Left lung (tissue), 10 donors: ENCODE results near the gene GSTM2. TPM values are rescaled to one million over a fixed set of nuclear protein-coding genes. Genes with fewer than 3 reads are reported as not detected.
A peak's percentile ranks its signal among the peaks of the same experiment; 100 is the strongest.

ENCODE experiments used
- ATAC-seq: fragments of 200-7000 bp; cut with Tn5 transposase; one replicate; pipeline ENCODE4 v1.9.1; 2020; ENCODE audit warnings: moderate library complexity
- DNase-seq, 4 donors: peaks; one replicate each; pipeline ENCODE4 v3.0.0-alpha.2; 2013 to 2020
- H3K27ac ChIP-seq, 2 donors: fragments of 200-600 bp; sonication (generic) in 1 of 2; one replicate each; pipeline versions ENCODE4 v1.5.0 to v1.8.0; 2020 to 2021
- H3K27me3 ChIP-seq, 2 donors: fragments of 200-600 bp; sonication (generic) in 1 of 2; one replicate each; pipeline versions ENCODE4 v1.5.0 to v1.8.0; 2020 to 2021
- H3K36me3 ChIP-seq, 2 donors: fragments of 200-600 bp; sonication (generic) in 1 of 2; one replicate each; pipeline versions ENCODE4 v1.5.0 to v1.8.0; 2020 to 2021
- H3K4me1 ChIP-seq, 2 donors: fragments of 200-600 bp; one replicate each; pipeline ENCODE4 v1.8.0; 2021
- H3K4me3 ChIP-seq, 2 donors: fragments of 200-600 bp; sonication (generic) in 1 of 2; one replicate each; pipeline versions ENCODE4 v1.5.0 to v1.8.0; 2020 to 2021; ENCODE audit warnings: mild to moderate bottlenecking in 1 of 2
- H3K9me3 ChIP-seq, 2 donors: fragments of 200-600 bp; sonication (generic) in 1 of 2; one replicate each; pipeline versions ENCODE4 v1.5.0 to v1.8.0; 2020 to 2021
- intact Hi-C, 2 donors: fragments of 100-400 bp; cut with DNase I; formaldehyde crosslinking; loops; one replicate each; pipeline versions ENCODE4 v1.11.2 to v1.14.2; 2022
- polyA plus RNA-seq, 6 donors: library from polyadenylated mRNA; unstranded; fragments of 120-200 nt; gene quantifications; one replicate each; pipeline ENCODE4 v1.2.1, GENCODE V29; 2013; ENCODE audit not compliant: insufficient read length in 6 of 6
- total RNA-seq, 2 donors: library from RNA; stranded (reverse); fragmentation: NEBNext Ultra II Directional; extraction: Animal tissue kit (Norgen Biotek cat#: 25700); gene quantifications; one replicate each; pipeline ENCODE4 v1.2.1, GENCODE V29; 2021
- TF ChIP-seq, protein P1 (sequence below), 2 donors: fragments of 200-600 bp; sonication (generic) in 1 of 2; IDR thresholded peaks; one replicate each; pipeline versions ENCODE4 v1.5.0 to v1.8.0; 2021; ENCODE audit warnings: antibody characterized with exemption in 2 of 2
- donor health status: DM: no; HTN: yes; CAD: no.
- donor health status: DM: no; HTN: no; CAD: no.

Gene GSTM2
- total and polyA plus RNA-seq, 8 donors = 25.4 to 281 (median 225) TPM

DNA sequence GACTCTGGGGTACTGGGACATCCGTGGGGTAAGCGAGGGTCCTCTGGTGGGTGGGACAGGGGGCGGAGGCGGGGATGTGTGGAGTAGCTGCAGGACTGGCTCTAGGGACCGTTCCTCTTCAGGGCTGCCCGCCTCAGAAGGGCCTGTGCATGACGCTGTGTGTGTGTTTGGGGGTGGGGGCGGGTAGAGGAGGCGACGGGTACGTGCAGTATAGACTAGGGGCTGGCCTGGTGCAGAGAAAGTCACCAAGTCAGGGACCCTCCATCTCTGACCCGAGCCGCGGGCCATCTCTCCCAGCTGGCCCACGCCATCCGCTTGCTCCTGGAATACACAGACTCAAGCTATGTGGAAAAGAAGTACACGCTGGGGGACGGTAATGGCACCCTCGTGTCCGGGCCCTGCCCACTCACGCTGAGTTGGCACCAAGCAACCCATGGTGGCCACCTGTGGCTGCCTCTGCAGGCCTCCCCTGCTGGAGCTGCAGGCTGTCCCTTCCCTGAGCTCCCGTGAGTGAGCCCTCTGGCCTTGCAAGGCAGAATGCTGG, 44.5 kb downstream of the GSTM2 start:
- peak overlapping the region; percentile 13 to 21 for H3K4me3 ChIP-seq

DNA sequence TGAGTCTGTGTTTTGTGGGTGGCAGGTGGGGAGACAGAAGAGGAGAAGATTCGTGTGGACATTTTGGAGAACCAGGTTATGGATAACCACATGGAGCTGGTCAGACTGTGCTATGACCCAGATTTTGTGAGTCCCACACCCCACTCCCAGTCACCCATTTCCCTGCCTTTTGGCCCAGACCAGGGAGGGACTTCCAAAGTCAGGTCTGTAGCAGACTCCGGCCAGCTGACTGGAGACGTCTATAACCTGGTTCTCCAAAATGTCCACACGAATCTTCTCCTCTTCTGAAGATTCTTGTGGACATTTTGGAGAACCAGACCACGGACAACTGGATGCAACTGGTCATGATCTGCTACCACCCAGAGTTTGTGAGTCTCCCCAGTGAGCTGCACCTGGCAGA, 45.8 kb downstream of the GSTM2 start:
- H3K4me1 ChIP-seq = no peaks in the 10 kb centered on the region
- peaks cover 0 to 7% of the 10 kb centered on the region in 2 donors for H3K27me3 ChIP-seq
- no peak for DNase-seq
- no peak overlapping the region for H3K4me3 ChIP-seq
- H3K27ac ChIP-seq = no peak overlapping the region
- TF ChIP-seq, protein P1, sequence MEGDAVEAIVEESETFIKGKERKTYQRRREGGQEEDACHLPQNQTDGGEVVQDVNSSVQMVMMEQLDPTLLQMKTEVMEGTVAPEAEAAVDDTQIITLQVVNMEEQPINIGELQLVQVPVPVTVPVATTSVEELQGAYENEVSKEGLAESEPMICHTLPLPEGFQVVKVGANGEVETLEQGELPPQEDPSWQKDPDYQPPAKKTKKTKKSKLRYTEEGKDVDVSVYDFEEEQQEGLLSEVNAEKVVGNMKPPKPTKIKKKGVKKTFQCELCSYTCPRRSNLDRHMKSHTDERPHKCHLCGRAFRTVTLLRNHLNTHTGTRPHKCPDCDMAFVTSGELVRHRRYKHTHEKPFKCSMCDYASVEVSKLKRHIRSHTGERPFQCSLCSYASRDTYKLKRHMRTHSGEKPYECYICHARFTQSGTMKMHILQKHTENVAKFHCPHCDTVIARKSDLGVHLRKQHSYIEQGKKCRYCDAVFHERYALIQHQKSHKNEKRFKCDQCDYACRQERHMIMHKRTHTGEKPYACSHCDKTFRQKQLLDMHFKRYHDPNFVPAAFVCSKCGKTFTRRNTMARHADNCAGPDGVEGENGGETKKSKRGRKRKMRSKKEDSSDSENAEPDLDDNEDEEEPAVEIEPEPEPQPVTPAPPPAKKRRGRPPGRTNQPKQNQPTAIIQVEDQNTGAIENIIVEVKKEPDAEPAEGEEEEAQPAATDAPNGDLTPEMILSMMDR (IDR thresholded peaks at IDR 0.05) = no peak
- intact Hi-C loops = no loop called here
- no peaks in the 10 kb centered on the region for H3K36me3 ChIP-seq
- ATAC-seq = no peak
- peaks cover 0 to 12% of the 10 kb centered on the region in 2 donors for H3K9me3 ChIP-seq

More for the DNA sequence above, 44.5 kb downstream of the GSTM2 start:
- peak in 1 of 4 donors; percentile 47 for DNase-seq
- TF ChIP-seq, protein P1 (IDR thresholded peaks at IDR 0.05) = no peak
- Histone ChIP-seq H3K27ac (no peak overlapping the region), H3K4me1 (no peaks in the 10 kb centered on the region), H3K27me3 (peaks cover 0 to 7% of the 10 kb centered on the region in 2 donors), H3K36me3 (no peaks in the 10 kb centered on the region), H3K9me3 (peaks cover 0 to 18% of the 10 kb centered on the region in 2 donors)
- intact Hi-C loops = no loop called here
- ATAC-seq = peak; percentile 55

- no peak for ATAC-seq
- H3K4me3 ChIP-seq = no peak overlapping the region
- H3K27ac ChIP-seq = no peak overlapping the region
- TF ChIP-seq, protein P1 (IDR thresholded peaks at IDR 0.05) = no peak
- no peaks in the 10 kb centered on the region for H3K4me1 ChIP-seq
- intact Hi-C loops = loop anchor here in 1 of 2 donors (5.0 kb wide), 1 partner anchor 43 kb away; no protein-coding TSS in a partner anchor
- H3K36me3 ChIP-seq = no peaks in the 10 kb centered on the region
- DNase-seq = no peak
- peaks cover 0 to under 1% of the 10 kb centered on the region in 2 donors for H3K9me3 ChIP-seq
- H3K27me3 ChIP-seq = peaks cover 0 to 7% of the 10 kb centered on the region in 2 donors
Measured at GRCh38 chr1:109714661-109715372, 47.0 kb downstream of the GSTM2 start.

GRCh38 chr1:109716121-109716520, 48.3 kb downstream of the GSTM2 start:
- no peak for ATAC-seq
- peak in 1 of 4 donors; percentile 46 for DNase-seq
- Histone ChIP-seq H3K4me3 (no peak overlapping the region), H3K9me3 (no peaks in the 10 kb centered on the region), H3K27me3 (peaks cover 0 to 7% of the 10 kb centered on the region in 2 donors), H3K36me3 (no peaks in the 10 kb centered on the region), H3K27ac (no peak overlapping the region), H3K4me1 (no peaks in the 10 kb centered on the region)
- TF ChIP-seq, protein P1 (IDR thresholded peaks at IDR 0.05) = no peak
- intact Hi-C loops = loop anchor here in 1 of 2 donors (5.0 kb wide), 1 partner anchor 44 kb away; no protein-coding TSS in a partner anchor

- Histone ChIP-seq H3K27ac (no peak overlapping the region), H3K9me3 (no peaks in the 10 kb centered on the region), H3K4me3 (no peak overlapping the region), H3K36me3 (no peaks in the 10 kb centered on the region), H3K27me3 (peaks cover 0 to 6% of the 10 kb centered on the region in 2 donors), H3K4me1 (no peaks in the 10 kb centered on the region)
- intact Hi-C loops = loop anchor here in 1 of 2 donors (5.0 kb wide), 1 partner anchor 44 kb away; no protein-coding TSS in a partner anchor
- ATAC-seq (no peak), DNase-seq (no peak)
- TF ChIP-seq, protein P1 (IDR thresholded peaks at IDR 0.05) = no peak
Measured at GRCh38 chr1:109716570-109717090, 48.8 kb downstream of the GSTM2 start.
